HFFc6 (cell line): Measurements from ENCODE around the gene ECEL1. TPM values are rescaled to one million over a fixed set of nuclear protein-coding genes. Genes with fewer than 3 reads are reported as not detected.
"Not testable (repeated sequence)": the region's sequence is repeated elsewhere in the genome, so short reads cannot be mapped to it uniquely, and the experiment has no call there.

Experiments used
- DNase-seq: peaks from one replicate; pipeline ENCODE4 v3.0.0-alpha.2; 2018
- H3K27ac Mint-ChIP-seq: 2 replicates; pipeline ENCODE4 v1.8.0; 2020; ENCODE audit warnings: mild to moderate bottlenecking, mixed read lengths
- H3K27me3 Mint-ChIP-seq: 2 replicates; pipeline ENCODE4 v1.8.0; 2021; ENCODE audit warnings: mild to moderate bottlenecking, moderate library complexity, mixed read lengths; ENCODE audit not compliant: insufficient read depth
- H3K36me3 Mint-ChIP-seq: 2 replicates; pipeline ENCODE4 v1.8.0; 2021; ENCODE audit warnings: low read depth, mixed read lengths
- H3K4me1 Mint-ChIP-seq: 2 replicates; pipeline ENCODE4 v1.8.0; 2020; ENCODE audit warnings: low read depth, mixed read lengths
- H3K4me3 Mint-ChIP-seq: 2 replicates; pipeline ENCODE4 v1.8.0; 2020; ENCODE audit warnings: mild to moderate bottlenecking, moderate library complexity, mixed read lengths
- H3K9me3 Mint-ChIP-seq: 2 replicates; pipeline ENCODE4 v1.8.0; 2020; ENCODE audit warnings: mild to moderate bottlenecking, mixed read lengths
- total RNA-seq, 6 experiments: library from RNA; stranded (reverse); fragmentation: NEBNext Ultra II Directional; extraction: Animal tissue kit (Norgen Biotek cat#: 25700); gene quantifications; 2 replicates in 1 of 6; 3 replicates in 5 of 6; pipeline ENCODE4 v1.2.3, GENCODE V29; 2021
- TF ChIP-seq, protein P1 (sequence below): fragments of 200-600 bp; sonication (generic); IDR thresholded peaks from 2 replicates; pipeline ENCODE4 v1.5.0; 2021; ENCODE audit warnings: antibody characterized with exemption, mild to moderate bottlenecking

The ECEL1 gene
- total RNA-seq, 6 experiments from 2014 or later: not detected

DNA sequence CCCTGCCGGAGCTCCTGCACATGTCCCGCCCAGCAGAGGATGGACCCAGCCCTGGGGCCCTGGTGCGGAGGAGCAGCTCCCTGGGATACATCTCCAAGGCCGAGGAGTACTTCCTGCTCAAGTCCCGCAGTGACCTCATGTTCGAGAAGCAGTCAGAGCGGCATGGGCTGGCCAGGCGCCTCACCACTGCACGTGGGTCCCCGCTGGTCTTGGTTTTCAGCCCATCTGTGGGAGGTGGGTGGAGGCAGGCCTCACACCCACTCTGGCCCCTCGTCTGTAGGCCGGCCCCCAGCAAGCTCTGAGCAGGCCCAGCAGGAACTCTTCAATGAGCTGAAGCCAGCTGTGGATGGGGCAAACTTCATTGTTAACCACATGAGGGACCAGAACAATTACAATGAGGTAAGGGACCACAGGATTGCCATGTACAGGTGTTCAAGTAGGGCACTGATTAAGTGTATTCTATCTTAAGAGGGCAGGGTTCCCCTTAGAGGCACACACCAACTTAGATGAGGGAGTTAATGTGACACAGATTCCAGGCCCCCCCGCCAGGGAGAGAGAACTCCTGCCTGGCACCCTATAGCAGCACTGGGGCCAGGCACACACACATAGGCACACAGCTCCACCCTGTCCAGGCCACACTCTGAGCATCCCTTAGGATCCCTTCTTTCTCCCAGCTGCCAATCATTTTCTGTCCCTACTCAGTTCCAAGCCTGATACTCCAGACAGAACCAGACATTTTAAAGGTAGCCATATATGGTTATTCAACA is 46.5 kb upstream of the ECEL1 start:
- Mint-ChIP-seq H3K4me3 (no peak overlapping the region), H3K27ac (no peak overlapping the region), H3K36me3 (peaks cover 7% of the 10 kb centered on the region; the same call in 1 of the 2 replicates), H3K27me3 (peaks cover 53% of the 10 kb centered on the region), H3K9me3 (peaks cover 10% of the 10 kb centered on the region; the same call in 1 of the 2 replicates), H3K4me1 (no peaks in the 10 kb centered on the region)
- TF ChIP-seq, protein P1, sequence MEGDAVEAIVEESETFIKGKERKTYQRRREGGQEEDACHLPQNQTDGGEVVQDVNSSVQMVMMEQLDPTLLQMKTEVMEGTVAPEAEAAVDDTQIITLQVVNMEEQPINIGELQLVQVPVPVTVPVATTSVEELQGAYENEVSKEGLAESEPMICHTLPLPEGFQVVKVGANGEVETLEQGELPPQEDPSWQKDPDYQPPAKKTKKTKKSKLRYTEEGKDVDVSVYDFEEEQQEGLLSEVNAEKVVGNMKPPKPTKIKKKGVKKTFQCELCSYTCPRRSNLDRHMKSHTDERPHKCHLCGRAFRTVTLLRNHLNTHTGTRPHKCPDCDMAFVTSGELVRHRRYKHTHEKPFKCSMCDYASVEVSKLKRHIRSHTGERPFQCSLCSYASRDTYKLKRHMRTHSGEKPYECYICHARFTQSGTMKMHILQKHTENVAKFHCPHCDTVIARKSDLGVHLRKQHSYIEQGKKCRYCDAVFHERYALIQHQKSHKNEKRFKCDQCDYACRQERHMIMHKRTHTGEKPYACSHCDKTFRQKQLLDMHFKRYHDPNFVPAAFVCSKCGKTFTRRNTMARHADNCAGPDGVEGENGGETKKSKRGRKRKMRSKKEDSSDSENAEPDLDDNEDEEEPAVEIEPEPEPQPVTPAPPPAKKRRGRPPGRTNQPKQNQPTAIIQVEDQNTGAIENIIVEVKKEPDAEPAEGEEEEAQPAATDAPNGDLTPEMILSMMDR: no peak
- DNase-seq: no peak

- H3K27me3 Mint-ChIP-seq: peaks cover 46% of the 10 kb centered on the region
- H3K27ac Mint-ChIP-seq, H3K9me3 Mint-ChIP-seq, H3K4me1 Mint-ChIP-seq, H3K36me3 Mint-ChIP-seq, DNase-seq, H3K4me3 Mint-ChIP-seq: not testable (repeated sequence)
Observed at GRCh38 chr2:232532821-232533220, 45.2 kb upstream of the ECEL1 start.

DNA sequence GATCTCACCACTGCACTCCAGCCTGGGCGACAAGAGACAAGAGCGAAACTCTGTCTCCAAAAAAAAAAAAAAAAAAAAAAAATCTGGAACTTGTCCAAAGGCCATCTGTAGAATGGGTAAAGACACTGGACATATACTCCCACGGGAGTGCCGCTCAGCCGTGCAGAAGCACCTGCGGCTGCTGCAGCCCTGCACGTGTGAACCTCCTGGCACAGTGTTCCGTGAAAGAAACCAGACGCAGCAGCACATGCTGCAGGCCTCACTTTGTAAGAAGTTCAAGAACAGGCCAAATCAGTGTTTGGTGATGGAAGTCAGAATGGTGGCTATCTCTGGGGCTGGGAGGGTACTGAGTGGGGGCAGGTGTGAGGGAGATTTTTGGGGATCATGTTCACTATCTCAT is 44.8 kb upstream of the ECEL1 start:
- Mint-ChIP-seq H3K9me3 (peaks cover 10% of the 10 kb centered on the region; the same call in 1 of the 2 replicates), H3K36me3 (peaks cover 7% of the 10 kb centered on the region; the same call in 1 of the 2 replicates), H3K4me3 (no peak overlapping the region), H3K27ac (no peak overlapping the region), H3K4me1 (no peaks in the 10 kb centered on the region), H3K27me3 (peaks cover 43% of the 10 kb centered on the region)
- no peak for DNase-seq
- TF ChIP-seq, protein P1: no peak

DNA sequence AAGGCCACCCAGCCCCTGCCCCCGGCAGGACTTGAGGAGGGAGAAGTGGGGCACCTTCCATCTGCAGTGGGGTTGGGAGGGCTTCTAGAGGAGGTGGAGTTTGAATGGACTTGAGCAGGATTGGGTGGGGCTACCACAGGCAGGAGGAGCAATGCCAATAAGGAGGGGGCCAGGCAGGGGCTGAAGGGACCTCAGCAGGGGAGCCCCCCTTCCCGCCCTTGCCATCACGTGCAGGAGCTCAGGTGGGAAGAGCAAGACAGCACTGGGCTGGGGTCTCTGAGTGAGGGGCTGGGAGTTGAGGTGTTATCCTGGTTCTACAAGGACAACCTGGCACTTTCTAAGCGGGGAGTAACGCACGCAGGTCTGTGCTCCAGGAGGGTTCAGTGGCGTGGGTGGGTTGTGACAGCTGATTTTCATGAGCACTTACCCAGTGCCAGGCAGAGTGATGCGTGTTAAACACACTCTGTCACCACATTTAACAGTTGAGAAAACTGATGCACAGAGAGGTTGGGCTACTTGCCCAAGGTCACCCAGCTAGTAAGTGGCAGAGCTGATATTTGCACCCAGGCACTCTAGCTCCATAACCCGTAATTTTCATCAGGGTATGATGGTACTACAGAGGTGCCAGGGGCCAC is 43.1 kb upstream of the ECEL1 start:
- Mint-ChIP-seq H3K9me3 (no peaks in the 10 kb centered on the region), H3K4me1 (no peaks in the 10 kb centered on the region), H3K36me3 (no peaks in the 10 kb centered on the region), H3K4me3 (no peak overlapping the region), H3K27ac (no peak overlapping the region), H3K27me3 (peaks cover 31% of the 10 kb centered on the region)
- TF ChIP-seq, protein P1: no peak
- DNase-seq: no peak

DNA sequence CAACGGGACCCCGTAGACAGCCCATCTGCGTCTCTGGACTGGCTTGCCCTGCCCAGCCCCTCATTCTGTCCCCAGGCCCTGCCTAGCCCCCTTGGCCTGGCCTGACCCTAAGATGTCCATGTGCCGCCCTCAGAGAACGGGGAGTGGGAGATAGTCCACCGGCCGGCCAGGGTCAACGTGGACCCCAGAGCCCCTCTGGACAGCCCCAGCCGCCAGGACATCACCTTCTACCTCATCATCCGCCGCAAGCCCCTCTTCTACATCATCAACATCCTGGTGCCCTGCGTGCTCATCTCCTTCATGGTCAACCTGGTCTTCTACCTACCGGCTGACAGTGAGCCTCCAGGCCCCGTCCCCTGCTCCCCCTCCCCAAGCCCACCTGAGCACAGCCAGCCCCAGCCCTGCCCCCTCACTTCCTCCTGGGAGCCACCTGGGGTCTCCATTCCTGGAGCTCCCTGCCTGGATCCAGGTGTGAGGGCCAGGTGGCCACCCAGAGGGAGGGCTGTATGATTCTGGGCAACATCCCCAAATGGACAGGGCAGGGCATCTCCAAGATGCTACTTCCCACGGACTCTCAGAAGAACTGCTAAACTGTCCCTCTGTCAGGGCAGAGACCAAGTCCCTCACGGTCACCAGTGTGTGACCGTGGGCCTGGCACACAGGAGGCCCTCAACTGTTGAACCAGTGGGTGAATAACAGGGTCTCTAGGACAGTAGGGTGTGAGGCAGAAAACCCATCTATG is 42.3 kb upstream of the ECEL1 start:
- DNase-seq: no peak
- no peak overlapping the region for H3K4me3 Mint-ChIP-seq
- H3K27ac Mint-ChIP-seq: no peak overlapping the region
- TF ChIP-seq, protein P1: no peak
- H3K4me1 Mint-ChIP-seq: no peaks in the 10 kb centered on the region
- H3K27me3 Mint-ChIP-seq: peaks cover 31% of the 10 kb centered on the region
- no peaks in the 10 kb centered on the region for H3K36me3 Mint-ChIP-seq
- no peaks in the 10 kb centered on the region for H3K9me3 Mint-ChIP-seq
